ENCODE measurements around the gene SIX1. TPM values are rescaled to one million over a fixed set of nuclear protein-coding genes. Genes with fewer than 3 reads are reported as not detected.
A peak's percentile ranks its signal among the peaks of the same experiment; 100 is the strongest.

The SIX1 gene
- total and polyA plus RNA-seq, 2 experiments from 2014 or later, result 0.35 to 0.71 TPM

DNA sequence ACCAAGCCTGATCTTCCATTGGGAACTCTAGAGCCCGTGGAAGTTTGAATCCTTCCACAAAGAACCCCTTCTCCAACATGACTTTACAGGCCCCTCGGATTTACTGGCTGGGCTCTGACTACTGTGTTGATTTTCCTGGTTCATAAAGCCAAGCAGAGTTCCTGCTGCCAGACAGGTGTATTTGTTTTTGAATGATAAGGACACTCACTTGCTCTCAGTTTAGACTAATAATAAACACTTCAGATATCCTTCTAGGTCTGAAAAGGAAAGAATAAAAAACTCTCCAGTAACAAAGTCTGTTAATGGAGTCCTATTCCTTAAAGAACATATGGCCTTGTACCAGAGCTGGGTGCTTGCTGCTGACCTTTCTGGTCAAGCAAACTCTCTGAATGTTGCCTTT is 31.0 kb downstream of the SIX1 start (continued):
- TF ChIP-seq, protein P1, sequence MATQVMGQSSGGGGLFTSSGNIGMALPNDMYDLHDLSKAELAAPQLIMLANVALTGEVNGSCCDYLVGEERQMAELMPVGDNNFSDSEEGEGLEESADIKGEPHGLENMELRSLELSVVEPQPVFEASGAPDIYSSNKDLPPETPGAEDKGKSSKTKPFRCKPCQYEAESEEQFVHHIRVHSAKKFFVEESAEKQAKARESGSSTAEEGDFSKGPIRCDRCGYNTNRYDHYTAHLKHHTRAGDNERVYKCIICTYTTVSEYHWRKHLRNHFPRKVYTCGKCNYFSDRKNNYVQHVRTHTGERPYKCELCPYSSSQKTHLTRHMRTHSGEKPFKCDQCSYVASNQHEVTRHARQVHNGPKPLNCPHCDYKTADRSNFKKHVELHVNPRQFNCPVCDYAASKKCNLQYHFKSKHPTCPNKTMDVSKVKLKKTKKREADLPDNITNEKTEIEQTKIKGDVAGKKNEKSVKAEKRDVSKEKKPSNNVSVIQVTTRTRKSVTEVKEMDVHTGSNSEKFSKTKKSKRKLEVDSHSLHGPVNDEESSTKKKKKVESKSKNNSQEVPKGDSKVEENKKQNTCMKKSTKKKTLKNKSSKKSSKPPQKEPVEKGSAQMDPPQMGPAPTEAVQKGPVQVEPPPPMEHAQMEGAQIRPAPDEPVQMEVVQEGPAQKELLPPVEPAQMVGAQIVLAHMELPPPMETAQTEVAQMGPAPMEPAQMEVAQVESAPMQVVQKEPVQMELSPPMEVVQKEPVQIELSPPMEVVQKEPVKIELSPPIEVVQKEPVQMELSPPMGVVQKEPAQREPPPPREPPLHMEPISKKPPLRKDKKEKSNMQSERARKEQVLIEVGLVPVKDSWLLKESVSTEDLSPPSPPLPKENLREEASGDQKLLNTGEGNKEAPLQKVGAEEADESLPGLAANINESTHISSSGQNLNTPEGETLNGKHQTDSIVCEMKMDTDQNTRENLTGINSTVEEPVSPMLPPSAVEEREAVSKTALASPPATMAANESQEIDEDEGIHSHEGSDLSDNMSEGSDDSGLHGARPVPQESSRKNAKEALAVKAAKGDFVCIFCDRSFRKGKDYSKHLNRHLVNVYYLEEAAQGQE (IDR thresholded peaks at IDR 0.05; ENCODE audit: unreplicated experiment), result no peak
- TF ChIP-seq, protein P2, sequence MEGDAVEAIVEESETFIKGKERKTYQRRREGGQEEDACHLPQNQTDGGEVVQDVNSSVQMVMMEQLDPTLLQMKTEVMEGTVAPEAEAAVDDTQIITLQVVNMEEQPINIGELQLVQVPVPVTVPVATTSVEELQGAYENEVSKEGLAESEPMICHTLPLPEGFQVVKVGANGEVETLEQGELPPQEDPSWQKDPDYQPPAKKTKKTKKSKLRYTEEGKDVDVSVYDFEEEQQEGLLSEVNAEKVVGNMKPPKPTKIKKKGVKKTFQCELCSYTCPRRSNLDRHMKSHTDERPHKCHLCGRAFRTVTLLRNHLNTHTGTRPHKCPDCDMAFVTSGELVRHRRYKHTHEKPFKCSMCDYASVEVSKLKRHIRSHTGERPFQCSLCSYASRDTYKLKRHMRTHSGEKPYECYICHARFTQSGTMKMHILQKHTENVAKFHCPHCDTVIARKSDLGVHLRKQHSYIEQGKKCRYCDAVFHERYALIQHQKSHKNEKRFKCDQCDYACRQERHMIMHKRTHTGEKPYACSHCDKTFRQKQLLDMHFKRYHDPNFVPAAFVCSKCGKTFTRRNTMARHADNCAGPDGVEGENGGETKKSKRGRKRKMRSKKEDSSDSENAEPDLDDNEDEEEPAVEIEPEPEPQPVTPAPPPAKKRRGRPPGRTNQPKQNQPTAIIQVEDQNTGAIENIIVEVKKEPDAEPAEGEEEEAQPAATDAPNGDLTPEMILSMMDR (conservative IDR thresholded peaks at IDR 0.05; ENCODE audit: low read depth in 2 of 2), result no peak
- TF ChIP-seq POLR2AphosphoS5 (IDR thresholded peaks at IDR 0.05; ENCODE audit: low read depth) (no peak), EZH2phosphoT487 (IDR thresholded peaks at IDR 0.05; ENCODE audit: unreplicated experiment) (no peak), CREB1 (CRISPR knock-in tag; IDR thresholded peaks at IDR 0.05; ENCODE audit: low read depth) (no peak)

DNA sequence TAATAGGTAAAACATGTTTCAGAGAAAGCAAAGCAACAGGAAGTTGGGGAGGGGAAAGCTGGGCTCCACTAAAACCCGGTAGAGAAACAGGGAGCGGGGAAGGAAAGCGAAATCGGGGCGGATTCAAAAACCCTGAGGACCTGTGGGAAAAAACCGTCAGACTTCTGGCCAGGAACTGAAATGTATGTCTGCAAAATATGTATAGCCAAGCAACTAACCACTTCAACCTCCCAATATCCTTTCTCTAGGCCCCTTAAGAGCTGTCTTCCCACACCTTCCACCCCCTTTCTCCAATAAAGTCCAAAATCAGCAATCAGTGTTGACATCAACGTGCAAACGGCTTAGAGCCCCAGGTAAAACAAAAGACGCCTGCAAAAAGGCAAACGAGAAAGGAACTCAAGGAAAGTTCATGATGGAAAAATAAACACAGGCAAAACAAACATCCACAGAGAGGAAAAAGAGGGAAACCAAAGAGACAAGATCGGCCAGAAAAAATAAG is 32.8 kb downstream of the SIX1 start:
- H3K27ac ChIP-seq (ENCODE audit: low read depth), result no peak overlapping the region; the same call in 1 of the 2 replicates
- H3K4me3 Mint-ChIP-seq, result no peak overlapping the region
- DNase-seq (ENCODE audit: low spot score) (peak; percentile 56), ATAC-seq (no peak)
- no peaks in the 10 kb centered on the region for H3K36me3 ChIP-seq (ENCODE audit: insufficient read depth)
- peaks cover 7% of the 10 kb centered on the region for H3K27me3 Mint-ChIP-seq (ENCODE audit: insufficient read depth, low read depth, poor library complexity)
- H3K4me1 Mint-ChIP-seq, result peaks cover 9% of the 10 kb centered on the region
- H3K9me3 Mint-ChIP-seq, result peaks cover 4% of the 10 kb centered on the region
- no peaks in the 10 kb centered on the region for H4K20me1 ChIP-seq (replicated peaks; ENCODE audit: insufficient read depth)
- no peaks in the 10 kb centered on the region for H3F3A ChIP-seq (replicated peaks; ENCODE audit: low read depth)
- H3K4me2 ChIP-seq, result peak overlapping the region; percentile 69
- no peaks in the 10 kb centered on the region for H3K27me3 ChIP-seq (ENCODE audit: insufficient read depth)
- H3K4me1 ChIP-seq (ENCODE audit: insufficient read depth), result peaks cover 21% of the 10 kb centered on the region
- TF ChIP-seq, protein P3, sequence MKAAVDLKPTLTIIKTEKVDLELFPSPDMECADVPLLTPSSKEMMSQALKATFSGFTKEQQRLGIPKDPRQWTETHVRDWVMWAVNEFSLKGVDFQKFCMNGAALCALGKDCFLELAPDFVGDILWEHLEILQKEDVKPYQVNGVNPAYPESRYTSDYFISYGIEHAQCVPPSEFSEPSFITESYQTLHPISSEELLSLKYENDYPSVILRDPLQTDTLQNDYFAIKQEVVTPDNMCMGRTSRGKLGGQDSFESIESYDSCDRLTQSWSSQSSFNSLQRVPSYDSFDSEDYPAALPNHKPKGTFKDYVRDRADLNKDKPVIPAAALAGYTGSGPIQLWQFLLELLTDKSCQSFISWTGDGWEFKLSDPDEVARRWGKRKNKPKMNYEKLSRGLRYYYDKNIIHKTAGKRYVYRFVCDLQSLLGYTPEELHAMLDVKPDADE (IDR thresholded peaks at IDR 0.05), result 0 out of 2 replicates have a peak, but pooled peaks have one; percentile 32
- no peak for TF ChIP-seq ZNF331 (CRISPR knock-in tag; IDR thresholded peaks at IDR 0.05; ENCODE audit: low read depth)
- H3K79me2 ChIP-seq (replicated peaks; ENCODE audit: insufficient read depth), result no peaks in the 10 kb centered on the region
- H3K36me3 Mint-ChIP-seq (ENCODE audit: low read depth), result peaks cover 3% of the 10 kb centered on the region; the same call in 1 of the 3 replicates
- H2AFZ ChIP-seq, result peak overlapping the region; percentile 98
- peak overlapping the region; percentile 28; the same call in 1 of the 2 replicates for H3K4me3 ChIP-seq
- no peak overlapping the region for H3K27ac Mint-ChIP-seq
- no peaks in the 10 kb centered on the region for H3K9me2 ChIP-seq (ENCODE audit: insufficient read depth)
